Gastroesophageal sphincter (tissue), 3 donors: Measurements from ENCODE around the gene GNG12.

ENCODE experiments used
- EP300 ChIP-seq: sonication (generic); formaldehyde crosslinking; IDR thresholded peaks from one replicate; pipeline ENCODE4 v1.6.1; 2017; ENCODE audit warnings: antibody characterized with exemption, mild to moderate bottlenecking
- POLR2A ChIP-seq, 2 donors: fragments of 450-650 bp; IDR thresholded peaks; one replicate each; pipeline ENCODE4 v1.6.1; 2017; ENCODE audit warnings: antibody characterized with exemption in 2 of 2, mild to moderate bottlenecking in 2 of 2, moderate library complexity in 1 of 2
- POLR2AphosphoS5 ChIP-seq: sonication (generic); formaldehyde crosslinking; IDR thresholded peaks from one replicate; pipeline ENCODE4 v1.6.1; 2017; ENCODE audit warnings: antibody characterized with exemption
- TF ChIP-seq, protein P1 (sequence below), 4 experiments: fragments of 200-600 bp in 2 of 4; fragments of 450-650 bp in 2 of 4; sonication (generic) in 1 of 4; IDR thresholded peaks; one replicate each; pipeline ENCODE4 v1.5.1; 2017 to 2019; ENCODE audit warnings: antibody characterized with exemption in 4 of 4, mild to moderate bottlenecking in 2 of 4, moderate library complexity in 2 of 4

DNA sequence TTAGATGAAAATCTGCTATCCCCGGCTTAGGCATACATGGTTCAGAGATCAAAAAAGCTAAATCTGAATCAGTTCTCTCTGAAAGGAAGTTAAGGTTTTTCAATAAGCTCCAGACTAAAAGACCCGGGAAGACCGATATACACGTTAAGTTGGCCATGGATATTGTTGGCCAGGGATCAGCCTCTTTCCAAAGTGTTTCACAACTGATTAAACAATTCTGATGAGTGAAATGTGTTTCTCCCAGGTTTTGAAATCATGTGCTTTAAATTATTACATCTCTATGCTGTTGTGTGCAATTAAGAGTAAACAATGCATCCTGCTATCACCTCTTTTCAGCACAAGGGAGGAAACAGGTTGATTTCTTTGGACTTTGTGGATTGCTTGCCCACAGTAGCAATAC lies 23.7 kb upstream of the GNG12 start:
- no peak for TF ChIP-seq EP300
- TF ChIP-seq POLR2AphosphoS5 = no peak
- no peak for TF ChIP-seq POLR2A (IDR thresholded peaks at IDR 0.05)
- TF ChIP-seq, protein P1, sequence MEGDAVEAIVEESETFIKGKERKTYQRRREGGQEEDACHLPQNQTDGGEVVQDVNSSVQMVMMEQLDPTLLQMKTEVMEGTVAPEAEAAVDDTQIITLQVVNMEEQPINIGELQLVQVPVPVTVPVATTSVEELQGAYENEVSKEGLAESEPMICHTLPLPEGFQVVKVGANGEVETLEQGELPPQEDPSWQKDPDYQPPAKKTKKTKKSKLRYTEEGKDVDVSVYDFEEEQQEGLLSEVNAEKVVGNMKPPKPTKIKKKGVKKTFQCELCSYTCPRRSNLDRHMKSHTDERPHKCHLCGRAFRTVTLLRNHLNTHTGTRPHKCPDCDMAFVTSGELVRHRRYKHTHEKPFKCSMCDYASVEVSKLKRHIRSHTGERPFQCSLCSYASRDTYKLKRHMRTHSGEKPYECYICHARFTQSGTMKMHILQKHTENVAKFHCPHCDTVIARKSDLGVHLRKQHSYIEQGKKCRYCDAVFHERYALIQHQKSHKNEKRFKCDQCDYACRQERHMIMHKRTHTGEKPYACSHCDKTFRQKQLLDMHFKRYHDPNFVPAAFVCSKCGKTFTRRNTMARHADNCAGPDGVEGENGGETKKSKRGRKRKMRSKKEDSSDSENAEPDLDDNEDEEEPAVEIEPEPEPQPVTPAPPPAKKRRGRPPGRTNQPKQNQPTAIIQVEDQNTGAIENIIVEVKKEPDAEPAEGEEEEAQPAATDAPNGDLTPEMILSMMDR (IDR thresholded peaks at IDR 0.05) = no peak
